GM19023 (cell line): ENCODE measurements around the gene ESRRG.

Experiments used
- ATAC-seq: cut with Tn5 transposase; IDR thresholded peaks from one replicate; pipeline ENCODE4 v1.9.1; 2021; ENCODE audit warnings: mild to moderate bottlenecking, moderate library complexity; ENCODE audit not compliant: unreplicated experiment

ESRRG gene

DNA sequence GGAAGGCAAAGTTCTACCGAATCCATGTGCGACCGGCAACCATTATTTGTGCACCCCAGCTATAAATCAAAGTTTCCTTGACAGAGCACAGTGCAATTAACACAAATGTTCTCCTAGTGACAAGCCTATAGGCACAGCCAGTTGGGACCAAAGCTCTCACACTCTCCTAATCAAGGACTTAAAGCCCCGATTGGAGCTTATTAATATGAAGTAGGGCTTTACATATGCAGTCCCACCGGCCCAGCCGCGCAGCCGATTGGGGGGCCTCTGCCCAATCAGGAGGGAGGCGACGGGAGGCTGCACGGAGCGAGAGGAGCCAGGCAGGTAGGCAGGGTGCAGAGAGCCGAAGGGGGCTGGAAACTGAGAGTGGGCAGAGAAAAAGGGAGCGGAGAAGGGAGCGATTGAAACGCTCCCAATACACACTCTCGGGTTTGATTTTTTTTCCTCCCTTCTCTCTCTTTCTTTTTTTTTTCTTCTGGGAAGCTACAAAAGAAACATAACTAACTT is at the start of gene ESRRG:
TSS of gene ESRRG (minus strand) at position 156 of the 507 bp plus-strand sequence. CDS start at position 26, 130 bp downstream.
- ATAC-seq: no peak

GRCh38 chr1:216771922-216772321 is 48.7 kb upstream of the ESRRG start:
- no peak for ATAC-seq

GRCh38 chr1:216766633-216767327 is 43.6 kb upstream of the ESRRG start:
- no peak for ATAC-seq

- ATAC-seq: no peak
These were observed 42.4 kb upstream of the ESRRG start for GRCh38 chr1:216765346-216766300.

DNA sequence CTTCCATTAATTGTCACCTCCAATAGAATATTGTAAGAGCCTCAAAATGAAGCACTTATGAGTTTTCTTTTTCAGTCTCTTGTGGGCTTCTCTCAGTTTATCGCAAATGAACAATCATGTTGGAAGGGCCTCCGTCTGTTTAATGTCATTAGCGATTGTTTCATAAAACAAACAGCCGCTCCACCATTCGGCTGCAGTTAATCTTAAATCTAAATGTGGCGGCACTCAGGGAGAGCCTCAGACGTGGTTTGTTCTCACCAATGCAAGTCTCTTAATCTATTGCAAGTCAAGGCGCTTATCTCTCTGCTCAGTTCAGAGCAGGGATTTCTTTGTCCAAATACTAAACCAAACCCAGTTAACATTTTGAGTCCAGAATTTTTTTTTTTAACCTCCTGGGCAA is 34.9 kb upstream of the ESRRG start:
- ATAC-seq: no peak

DNA sequence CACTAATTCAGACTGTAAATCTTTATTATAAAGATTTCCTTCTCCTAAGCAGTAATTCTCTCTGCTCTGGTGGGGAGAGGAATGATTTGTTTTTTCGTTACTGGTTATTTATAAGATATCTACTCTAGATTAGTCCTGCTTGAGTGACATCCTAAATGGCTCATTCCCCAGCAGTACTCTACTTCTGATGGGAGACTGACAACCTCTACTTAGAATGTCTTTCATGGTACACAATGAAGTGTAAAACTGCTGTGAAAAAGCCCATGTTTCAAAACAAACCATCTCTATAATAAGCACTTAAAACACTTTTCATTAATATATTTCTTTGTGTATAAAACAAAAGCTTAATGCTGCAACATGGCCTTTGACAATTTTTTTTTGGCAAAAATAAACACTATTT is 33.9 kb upstream of the ESRRG start:
- no peak for ATAC-seq

GRCh38 chr1:216750961-216751360 is 27.7 kb upstream of the ESRRG start:
- ATAC-seq: no peak

DNA sequence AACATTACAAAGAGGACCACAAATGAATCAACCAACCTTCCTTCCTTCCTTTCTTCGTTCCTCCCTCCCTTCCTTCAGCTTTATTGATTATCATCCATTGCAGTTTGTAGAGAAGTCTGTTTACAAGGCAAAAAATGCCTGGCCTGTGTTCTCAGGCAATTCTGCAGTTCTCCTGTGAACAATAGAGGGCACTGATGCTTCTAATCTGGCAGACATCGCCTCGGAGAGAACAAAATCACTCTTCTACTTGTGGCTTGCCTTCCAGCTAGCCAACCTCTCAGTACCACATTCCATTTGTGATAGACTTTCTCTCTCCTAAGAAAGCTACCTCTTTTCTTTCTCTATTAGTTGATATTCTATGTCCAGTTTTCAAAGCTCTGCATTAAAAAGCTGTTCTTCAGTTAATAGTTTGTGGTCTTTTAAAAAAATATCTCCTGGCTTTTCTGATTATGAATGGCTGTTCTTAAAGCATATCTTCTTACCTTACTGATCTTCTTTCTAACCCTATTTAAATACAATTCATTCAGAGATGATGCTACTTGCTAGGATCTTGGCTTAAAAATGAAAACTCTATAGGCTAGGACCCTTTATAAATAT is 26.9 kb upstream of the ESRRG start:
- ATAC-seq: no peak

DNA sequence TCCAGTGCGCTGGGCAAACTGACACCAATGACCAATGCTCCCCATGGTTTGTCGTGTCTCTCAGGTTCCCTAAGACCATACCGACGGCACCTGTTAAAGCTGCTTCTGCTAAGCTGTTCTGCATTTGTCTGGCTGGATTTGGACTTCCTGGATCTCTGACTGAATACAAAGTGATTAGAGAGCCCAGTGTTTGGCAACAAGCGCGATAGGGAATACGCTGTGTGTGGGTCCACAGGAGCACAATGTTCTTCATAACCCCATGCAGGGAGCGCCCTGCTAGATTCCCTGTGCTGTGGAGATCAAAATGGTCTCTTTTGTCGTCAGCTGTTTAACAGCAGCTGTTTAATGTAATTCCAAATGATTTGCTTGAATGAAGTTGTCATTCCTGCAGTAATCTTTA is 26.0 kb upstream of the ESRRG start:
- no peak for ATAC-seq

DNA sequence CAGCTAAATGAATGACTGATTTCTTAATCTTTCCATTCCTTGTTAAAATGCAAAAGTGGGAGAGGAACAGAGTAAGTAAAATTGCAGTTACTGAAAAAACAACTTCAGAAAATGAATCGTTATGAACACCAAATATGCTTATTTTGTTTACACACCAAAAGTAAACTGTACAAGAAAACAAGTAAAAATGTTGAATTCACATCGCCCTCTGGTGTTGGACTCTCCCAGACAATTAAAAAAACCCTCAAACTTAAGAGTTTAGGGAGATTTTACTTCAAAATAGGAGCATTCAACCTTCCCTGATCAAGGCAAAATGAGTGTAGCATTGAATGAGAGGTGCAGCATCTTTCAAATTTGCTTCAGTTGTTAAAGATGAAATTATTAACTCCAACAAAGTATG is 19.4 kb upstream of the ESRRG start:
- ATAC-seq: no peak

DNA sequence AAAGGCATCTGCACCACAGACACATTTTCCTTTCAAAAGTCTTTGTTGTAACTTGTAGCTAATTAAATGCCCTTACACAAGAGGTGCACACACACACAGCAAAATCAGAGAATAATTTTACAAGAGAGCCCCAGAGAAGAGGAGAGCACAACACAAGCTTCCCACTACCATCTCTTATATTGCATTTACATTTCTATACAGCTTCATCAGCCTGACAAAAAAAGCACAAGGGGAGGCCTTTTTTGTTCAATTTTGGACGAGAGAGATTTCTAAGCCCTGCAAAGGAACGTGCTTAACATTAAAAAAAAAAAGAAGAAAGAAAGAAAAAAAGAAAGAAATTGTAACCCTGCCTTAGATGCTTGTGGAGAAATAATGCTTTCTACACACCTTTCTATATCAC is 17.1 kb upstream of the ESRRG start:
- no peak for ATAC-seq

DNA sequence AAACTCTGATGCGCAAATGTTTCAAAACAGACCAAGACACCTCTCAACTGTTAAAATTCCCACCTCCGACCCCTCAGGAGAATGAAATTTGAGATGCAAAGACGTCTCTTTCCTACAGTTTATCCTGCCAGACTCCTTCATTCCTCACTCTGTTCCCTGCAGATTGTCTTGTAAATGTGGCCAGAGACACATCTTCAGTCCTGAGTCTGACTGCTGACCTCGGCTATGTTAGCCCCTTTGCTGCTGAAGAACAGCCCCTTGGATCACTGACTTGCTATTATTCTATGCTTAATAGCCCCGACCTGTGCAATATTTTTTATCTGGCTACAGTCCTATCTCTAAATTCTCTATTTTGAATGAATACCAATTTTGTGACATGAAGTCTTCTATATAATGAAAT is 16.6 kb upstream of the ESRRG start:
- no peak for ATAC-seq

GRCh38 chr1:216732121-216732520 is 8.9 kb upstream of the ESRRG start:
- no peak for ATAC-seq

- ATAC-seq: no peak
These were observed 8.3 kb upstream of the ESRRG start for GRCh38 chr1:216731562-216731961.

- no peak for ATAC-seq
These were observed 3.2 kb upstream of the ESRRG start for GRCh38 chr1:216726435-216726834.

DNA sequence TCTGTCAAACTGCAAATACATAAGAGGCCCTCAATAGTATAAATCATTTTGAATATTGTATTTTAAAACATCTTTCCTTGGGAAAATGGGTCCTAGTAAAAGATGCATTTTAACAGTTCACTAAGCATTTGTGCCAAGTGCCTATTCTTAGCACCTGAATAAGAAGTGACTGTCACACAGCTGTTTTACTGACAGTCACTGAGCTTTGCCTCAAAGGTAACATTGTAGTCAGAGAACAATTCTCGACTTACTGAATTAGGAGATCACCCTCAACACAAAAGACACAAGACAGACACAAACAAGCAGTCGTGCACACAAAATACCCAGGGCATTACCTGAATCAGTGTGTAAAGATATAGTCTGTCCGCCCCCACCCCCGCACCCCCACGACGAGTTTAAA is 408 bp downstream of the ESRRG start:
- ATAC-seq: no peak

DNA sequence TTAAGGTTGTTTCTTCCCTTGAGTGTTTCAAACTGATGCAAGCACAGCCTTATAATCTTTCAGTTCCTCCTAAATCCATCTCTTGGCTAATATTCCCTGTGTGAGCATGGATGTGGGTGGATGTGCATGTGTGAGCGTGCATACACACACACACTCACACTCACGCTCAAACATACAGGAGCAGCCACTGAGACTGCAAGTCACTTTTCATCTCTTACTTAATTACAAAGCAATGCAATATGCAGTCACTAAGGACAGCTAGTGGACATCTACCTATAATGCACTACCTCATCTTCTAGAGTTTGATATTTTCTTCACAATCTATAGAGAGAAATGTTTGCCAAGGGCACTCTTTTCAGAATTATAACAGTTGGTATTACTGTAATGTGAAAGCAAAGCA is 1.4 kb downstream of the ESRRG start:
- ATAC-seq: no peak

- no peak for ATAC-seq
These were observed 2.2 kb downstream of the ESRRG start for GRCh38 chr1:216721062-216721461.

- ATAC-seq: no peak
These were observed 11.5 kb downstream of the ESRRG start for GRCh38 chr1:216711712-216712111.

DNA sequence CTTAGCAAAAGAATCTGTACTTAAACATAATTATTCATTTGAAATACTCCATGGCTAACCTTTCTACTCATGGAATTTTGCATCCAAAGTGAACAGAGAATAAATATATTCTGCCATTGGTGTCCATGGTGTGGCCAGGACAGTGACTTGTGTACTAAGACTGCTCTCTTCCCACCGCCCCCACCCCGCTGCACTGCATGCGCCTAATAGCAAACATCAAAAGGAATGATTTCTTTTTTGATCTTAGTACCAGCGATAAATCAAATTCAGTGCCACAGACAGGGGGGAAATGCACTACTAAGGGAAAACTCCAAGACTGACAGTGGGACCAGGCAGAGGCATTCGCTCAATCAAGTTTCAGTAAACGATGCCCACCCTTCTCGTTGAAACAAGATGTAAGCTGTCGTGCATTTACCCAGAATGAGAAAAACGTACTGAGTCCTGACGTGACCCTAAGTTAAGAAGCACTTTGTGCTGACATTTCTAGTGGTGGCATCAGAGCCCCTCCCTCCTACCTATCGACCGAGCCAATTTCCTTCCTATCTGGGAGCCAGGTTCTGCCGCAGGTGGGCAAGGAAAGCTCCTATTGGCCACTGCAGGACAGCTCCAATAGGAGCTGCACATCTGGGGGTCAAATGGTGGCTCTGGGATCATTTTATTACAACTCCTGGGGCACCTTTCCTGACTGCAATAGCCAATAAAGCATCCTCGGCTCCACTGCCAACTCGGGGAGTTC is 12.5 kb downstream of the ESRRG start:
- no peak for ATAC-seq

DNA sequence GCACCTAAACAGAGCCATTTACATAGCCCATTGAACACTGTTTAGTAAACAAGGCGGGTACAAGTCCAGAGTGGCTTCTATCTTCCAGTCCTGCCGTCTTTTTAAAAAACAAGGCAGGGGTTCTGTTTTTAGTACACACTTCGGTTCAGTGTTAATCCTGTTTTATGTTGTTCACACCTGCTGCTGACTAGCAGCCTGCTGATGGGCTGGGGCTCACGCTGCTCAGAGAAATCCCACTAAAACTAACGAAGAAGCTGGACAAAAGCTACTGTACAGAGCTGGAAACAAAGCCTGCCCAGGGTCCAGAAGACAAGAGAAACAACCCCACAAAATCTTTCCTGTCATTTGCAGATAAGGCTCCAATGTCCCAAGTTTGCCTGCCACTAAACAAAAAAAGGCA is 13.2 kb downstream of the ESRRG start:
- ATAC-seq: no peak
